Umbilical cord (tissue), 2 donors: ENCODE results near the gene IRAK2. TPM values are rescaled to one million over a fixed set of nuclear protein-coding genes. Genes with fewer than 3 reads are reported as not detected.
A peak's percentile ranks its signal among the peaks of the same experiment; 100 is the strongest.

Experiments
- DNase-seq: peaks from one replicate; pipeline ENCODE4 v3.0.0-alpha.2; 2015; ENCODE audit warnings: low spot score
- total RNA-seq: library from RNA; depleted of rRNA; stranded (reverse); fragments of >200 nt; gene quantifications from one replicate; pipeline ENCODE4 v1.2.3, GENCODE V29; 2014; ENCODE audit warnings: low replicate concordance; ENCODE audit not compliant: insufficient read depth

IRAK2 gene
- total RNA-seq, 1 donor from 2014 or later: 2.9 TPM

- no peak for DNase-seq
These were observed 24.3 kb downstream of the IRAK2 start for GRCh38 chr3:10188804-10189556.

- DNase-seq: peak; percentile 73
These were observed 25.0 kb downstream of the IRAK2 start for GRCh38 chr3:10189557-10190354.

- no peak for DNase-seq
These were observed 28.4 kb downstream of the IRAK2 start for GRCh38 chr3:10192953-10193691.

- no peak for DNase-seq
These were observed 29.1 kb downstream of the IRAK2 start for GRCh38 chr3:10193692-10194327.

- peak; percentile 71 for DNase-seq
These were observed 29.8 kb downstream of the IRAK2 start for GRCh38 chr3:10194328-10195071.

- no peak for DNase-seq
These were observed 30.8 kb downstream of the IRAK2 start for GRCh38 chr3:10195366-10196089.

DNA sequence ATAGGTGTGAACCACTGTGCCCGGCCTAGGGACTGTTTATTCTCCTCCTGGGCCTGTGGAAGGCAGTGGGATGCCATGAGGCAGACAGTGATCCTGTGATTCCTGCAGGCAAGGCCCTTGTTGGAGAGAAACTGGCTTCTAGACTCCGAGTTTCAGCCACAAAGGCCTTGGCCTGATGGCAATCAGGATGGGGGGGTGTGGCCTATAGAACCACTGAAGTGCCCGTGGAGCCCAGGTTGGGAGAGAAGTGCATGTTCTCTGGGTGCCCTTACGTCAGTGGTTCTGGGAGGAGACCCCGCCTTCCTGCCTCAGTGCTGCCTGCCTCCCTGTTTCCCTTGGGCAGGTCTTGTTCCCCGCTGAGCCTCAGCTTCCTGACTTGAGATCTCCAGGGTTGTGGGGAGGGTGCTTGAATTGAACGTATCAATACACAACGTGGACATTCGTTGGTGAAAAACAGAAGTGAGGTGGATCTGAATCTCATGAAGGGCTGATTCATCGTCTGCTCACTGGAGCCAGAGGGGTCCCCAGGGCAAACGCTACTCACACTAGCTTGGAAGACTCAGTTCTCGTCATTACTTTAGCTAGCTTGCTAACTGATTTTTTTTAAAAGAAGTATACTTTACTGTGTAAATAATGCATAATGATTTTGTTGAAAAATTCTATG, 31.8 kb downstream of the IRAK2 start:
- DNase-seq: no peak

DNA sequence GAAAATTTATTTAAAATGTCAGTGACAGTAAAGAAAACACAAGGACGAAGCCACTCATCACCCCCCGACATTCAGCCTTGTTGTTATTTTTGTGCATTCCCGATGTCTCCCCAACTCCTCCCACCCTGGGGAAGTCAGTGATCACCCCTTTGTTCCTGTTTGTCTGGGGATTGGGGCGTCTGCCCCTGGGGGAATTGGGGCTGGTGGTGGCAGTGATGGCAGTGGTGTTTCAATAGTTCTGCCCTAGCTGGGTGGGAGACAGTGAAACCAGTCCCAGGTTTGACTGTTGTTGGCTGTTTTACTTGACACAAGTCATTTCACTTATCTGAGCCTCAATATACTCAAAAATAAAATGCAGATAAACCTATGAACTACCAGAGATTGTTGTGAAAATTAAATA, 33.5 kb downstream of the IRAK2 start:
- DNase-seq: no peak

DNA sequence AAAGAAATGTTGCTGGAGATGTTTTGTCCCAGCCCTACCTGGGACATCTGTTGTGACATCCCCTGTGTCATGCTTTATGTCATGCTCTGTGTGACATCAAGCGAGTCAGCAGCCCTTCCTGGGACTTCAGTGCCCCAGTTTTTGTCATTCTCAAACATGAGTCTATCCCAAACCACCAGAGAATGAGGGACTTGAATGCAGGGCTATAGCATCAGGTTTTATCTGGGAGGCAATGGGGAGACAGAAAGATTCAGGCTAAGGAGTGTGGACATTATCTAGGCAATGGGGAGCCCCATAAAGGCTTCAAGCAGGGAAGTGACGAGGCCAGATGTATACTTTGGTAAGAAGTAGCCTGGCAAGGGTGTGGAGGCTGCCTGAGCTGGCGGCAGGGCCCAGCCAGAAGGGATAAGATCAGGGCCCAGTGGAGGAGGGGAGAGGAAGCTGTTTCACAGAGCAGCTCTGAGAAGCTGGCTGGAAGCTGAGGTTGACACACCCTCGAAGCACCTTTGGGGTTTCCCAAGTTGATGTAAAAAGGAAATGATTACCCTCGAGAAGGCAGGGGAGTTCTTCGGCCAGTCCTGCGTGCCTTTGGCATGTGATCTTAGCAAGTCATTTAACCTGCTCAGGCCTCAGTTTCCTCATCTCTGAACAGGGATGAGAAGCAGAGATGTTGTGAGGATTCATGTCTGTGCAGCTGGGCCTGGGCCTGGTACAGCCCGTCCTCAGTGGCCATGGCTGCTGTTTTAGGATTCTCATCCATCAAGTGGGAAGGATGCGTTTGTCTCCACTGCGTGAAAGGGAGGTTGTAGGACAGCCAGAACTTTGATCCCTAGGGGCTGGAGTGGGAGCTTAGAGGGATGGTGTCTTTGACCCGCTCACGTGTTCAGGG, 34.3 kb downstream of the IRAK2 start:
- DNase-seq: no peak

GRCh38 chr3:10204921-10205320, 40.2 kb downstream of the IRAK2 start:
- DNase-seq: no peak

DNA sequence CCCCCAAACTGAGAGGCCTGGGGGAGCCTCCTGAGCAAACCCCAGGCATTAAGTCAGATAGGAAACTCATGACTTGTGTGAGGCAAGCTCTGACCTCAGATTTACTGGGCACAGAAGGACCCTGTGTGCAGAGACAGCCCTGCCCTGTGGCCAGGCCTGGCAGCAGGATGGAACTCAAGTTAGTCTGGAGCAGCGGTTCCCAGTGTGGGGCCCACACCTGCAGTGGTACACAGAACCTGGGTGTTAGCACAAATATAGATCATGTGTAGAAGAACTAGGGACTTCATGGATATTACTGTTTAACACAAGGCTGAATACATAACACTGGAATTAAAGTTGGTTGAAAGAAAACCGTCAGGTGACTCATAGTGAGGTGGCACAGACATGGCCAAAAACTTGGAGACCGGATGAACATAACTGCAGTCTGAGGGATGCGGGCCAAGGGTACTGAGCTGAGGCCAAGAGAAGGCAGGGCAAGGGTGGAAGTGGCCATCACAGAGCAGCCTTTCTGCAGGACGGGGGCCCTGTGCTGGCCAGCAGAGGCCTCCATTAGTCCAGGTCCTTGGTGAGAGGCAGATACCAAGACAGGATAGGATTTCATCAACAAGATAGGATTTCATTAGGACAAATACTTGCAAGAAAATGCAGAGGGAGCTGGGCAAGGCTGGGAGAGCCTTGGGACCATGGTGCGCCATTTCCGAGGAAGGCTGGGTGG, 40.9 kb downstream of the IRAK2 start:
- DNase-seq: no peak

GRCh38 chr3:10206166-10206511, 41.4 kb downstream of the IRAK2 start:
- DNase-seq: no peak

- DNase-seq: no peak
These were observed 48.6 kb downstream of the IRAK2 start for GRCh38 chr3:10213156-10213792.

GRCh38 chr3:10215578-10216368, 51.1 kb downstream of the IRAK2 start:
- DNase-seq: no peak

GRCh38 chr3:10217359-10217758, 52.6 kb downstream of the IRAK2 start:
- no peak for DNase-seq

GRCh38 chr3:10219737-10220136, 55.0 kb downstream of the IRAK2 start:
- no peak for DNase-seq
